Measurements from ENCODE around the gene PAQR3.

GRCh38 chr4:78863254-78863869 lies 75.9 kb downstream of the PAQR3 start:
- TF ChIP-seq PBX3 (IDR thresholded peaks at IDR 0.05; ENCODE audit: insufficient replicate concordance, low read depth, low read length) (no peak), POU2F2 (IDR thresholded peaks at IDR 0.05; ENCODE audit: borderline replicate concordance, low read depth, low read length) (no peak), CTCF (IDR thresholded peaks at IDR 0.05 in 2 of 3, conservative IDR thresholded peaks at IDR 0.05 in 1 of 3; ENCODE audit: control insufficient read depth in 2 of 3, extremely low read depth in 1 of 3, insufficient read depth in 1 of 3, low read depth in 3 of 3, low read length in 3 of 3) (no peak), POLR2A (IDR thresholded peaks at IDR 0.05; ENCODE audit: low read depth, low read length) (no peak), USF2 (IDR thresholded peaks at IDR 0.05; ENCODE audit: borderline replicate concordance, low read depth, low read length) (no peak), CEBPB (IDR thresholded peaks at IDR 0.05; ENCODE audit: borderline replicate concordance in 1 of 2, low read depth in 2 of 2, low read length in 2 of 2) (no peak), SMAD1 (IDR thresholded peaks at IDR 0.05; ENCODE audit: low read depth, partially characterized antibody) (no peak), EZH2 (IDR thresholded peaks at IDR 0.05; ENCODE audit: borderline replicate concordance, control insufficient read depth, low read depth, low read length) (no peak)

All from GM12878 (cell line).